Suprapubic skin (tissue), 4 donors: ENCODE results near the gene PTPRS.

Experiments
- CTCF ChIP-seq, 2 donors: fragments of 200-600 bp in 1 of 2; fragments of 450-650 bp in 1 of 2; sonication (generic) in 1 of 2; IDR thresholded peaks; one replicate each; pipeline ENCODE4 v1.5.1; 2016 to 2019; ENCODE audit warnings: antibody characterized with exemption in 2 of 2, mild to moderate bottlenecking in 1 of 2, moderate library complexity in 1 of 2
- EP300 ChIP-seq: sonication (generic); formaldehyde crosslinking; IDR thresholded peaks from one replicate; pipeline ENCODE4 v1.6.1; 2017; ENCODE audit warnings: antibody characterized with exemption
- POLR2A ChIP-seq, 2 donors: fragments of 450-650 bp; IDR thresholded peaks; one replicate each; pipeline ENCODE4 v1.6.1; 2017; ENCODE audit warnings: antibody characterized with exemption in 2 of 2, mild to moderate bottlenecking in 2 of 2, moderate library complexity in 2 of 2
- POLR2AphosphoS5 ChIP-seq, 3 donors: sonication (generic); formaldehyde crosslinking; IDR thresholded peaks; one replicate each; pipeline ENCODE4 v1.6.1; 2017; ENCODE audit warnings: antibody characterized with exemption in 3 of 3

DNA sequence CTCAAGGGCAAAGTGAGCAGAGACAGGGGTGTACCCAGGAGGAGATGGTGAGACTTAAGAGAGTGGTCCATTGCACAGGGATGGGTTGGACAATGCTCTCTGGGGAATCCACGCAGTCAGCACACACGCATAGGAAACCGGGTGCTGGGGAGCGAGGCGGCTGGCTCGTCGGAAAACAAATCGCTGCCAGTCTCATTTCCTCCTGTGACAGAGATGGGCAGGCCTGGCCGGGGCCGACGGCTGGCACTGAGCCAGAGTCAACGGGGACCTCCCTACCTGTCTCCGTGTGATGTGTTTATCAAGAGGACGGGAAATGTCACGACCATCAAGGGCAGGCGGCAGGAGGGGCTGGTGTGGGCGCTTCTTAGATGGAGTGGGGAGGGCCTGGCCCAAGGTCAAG lies 27.3 kb downstream of the PTPRS start:
- TF ChIP-seq CTCF (IDR thresholded peaks at IDR 0.05) (no peak), EP300 (no peak), POLR2A (IDR thresholded peaks at IDR 0.05) (no peak), POLR2AphosphoS5 (IDR thresholded peaks at IDR 0.05) (no peak)
